Measurements from ENCODE around the gene DNAJC4.

DNA sequence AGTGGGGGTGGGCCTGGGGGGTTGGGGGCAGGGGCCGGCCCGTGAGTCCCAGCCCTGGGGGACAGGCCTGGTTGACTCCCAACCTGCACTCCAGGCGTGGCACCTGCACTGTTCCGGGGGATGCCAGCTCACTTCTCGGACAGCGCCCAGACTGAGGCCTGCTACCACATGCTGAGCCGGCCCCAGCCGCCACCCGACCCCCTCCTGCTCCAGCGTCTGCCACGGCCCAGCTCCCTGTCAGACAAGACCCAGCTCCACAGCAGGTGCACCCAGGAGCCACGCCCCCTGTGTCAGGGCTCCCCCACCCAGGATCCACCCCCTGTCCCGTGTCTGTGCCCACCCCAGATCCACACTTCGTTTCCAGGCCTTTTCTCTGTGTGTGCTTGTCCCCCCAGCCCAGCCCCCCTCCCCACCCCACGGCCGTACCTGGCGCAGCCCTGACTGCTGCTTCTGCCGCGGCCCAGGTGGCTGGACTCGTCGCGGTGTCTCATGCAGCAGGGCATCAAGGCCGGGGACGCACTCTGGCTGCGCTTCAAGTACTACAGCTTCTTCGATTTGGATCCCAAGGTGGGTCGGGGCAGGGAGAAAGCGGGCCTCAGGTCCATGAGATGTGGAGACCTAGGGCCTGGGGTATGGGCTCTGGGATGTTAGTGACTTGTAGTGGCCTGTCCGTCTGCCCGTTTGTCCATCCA lies 19.0 kb upstream of the DNAJC4 start:
- TF ChIP-seq CTCF (IDR thresholded peaks at IDR 0.05; ENCODE audit: control extremely low read depth in 1 of 3, insufficient read depth in 1 of 3, low read depth in 1 of 3, low read length in 3 of 3), result no peak
- TF ChIP-seq, protein P1, sequence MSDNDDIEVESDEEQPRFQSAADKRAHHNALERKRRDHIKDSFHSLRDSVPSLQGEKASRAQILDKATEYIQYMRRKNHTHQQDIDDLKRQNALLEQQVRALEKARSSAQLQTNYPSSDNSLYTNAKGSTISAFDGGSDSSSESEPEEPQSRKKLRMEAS (IDR thresholded peaks at IDR 0.05), result no peak
- TF ChIP-seq POLR2A (IDR thresholded peaks at IDR 0.05; ENCODE audit: control extremely low read depth in 1 of 2, low read depth in 2 of 2, low read length in 2 of 2), result no peak

Measured in H1 (cell line).